Subcutaneous adipose tissue (tissue), 4 donors: Measurements from ENCODE around the gene SLC44A4. TPM values are rescaled to one million over a fixed set of nuclear protein-coding genes. Genes with fewer than 3 reads are reported as not detected.

Experiments
- total RNA-seq, 4 donors: library from RNA; depleted of rRNA; stranded (reverse); fragments of >200 nt; gene quantifications; one replicate each; pipeline ENCODE4 v1.1.0, GENCODE V29; 2016
- TF ChIP-seq, protein P1 (sequence below): fragments of 450-650 bp; IDR thresholded peaks from one replicate; pipeline ENCODE4 v1.5.1; 2016; ENCODE audit warnings: low read depth, mild to moderate bottlenecking, control low read depth, antibody characterized with exemption, moderate library complexity

Gene SLC44A4
- total RNA-seq, 4 donors from 2014 or later = 0.51 TPM; not detected in 3

DNA sequence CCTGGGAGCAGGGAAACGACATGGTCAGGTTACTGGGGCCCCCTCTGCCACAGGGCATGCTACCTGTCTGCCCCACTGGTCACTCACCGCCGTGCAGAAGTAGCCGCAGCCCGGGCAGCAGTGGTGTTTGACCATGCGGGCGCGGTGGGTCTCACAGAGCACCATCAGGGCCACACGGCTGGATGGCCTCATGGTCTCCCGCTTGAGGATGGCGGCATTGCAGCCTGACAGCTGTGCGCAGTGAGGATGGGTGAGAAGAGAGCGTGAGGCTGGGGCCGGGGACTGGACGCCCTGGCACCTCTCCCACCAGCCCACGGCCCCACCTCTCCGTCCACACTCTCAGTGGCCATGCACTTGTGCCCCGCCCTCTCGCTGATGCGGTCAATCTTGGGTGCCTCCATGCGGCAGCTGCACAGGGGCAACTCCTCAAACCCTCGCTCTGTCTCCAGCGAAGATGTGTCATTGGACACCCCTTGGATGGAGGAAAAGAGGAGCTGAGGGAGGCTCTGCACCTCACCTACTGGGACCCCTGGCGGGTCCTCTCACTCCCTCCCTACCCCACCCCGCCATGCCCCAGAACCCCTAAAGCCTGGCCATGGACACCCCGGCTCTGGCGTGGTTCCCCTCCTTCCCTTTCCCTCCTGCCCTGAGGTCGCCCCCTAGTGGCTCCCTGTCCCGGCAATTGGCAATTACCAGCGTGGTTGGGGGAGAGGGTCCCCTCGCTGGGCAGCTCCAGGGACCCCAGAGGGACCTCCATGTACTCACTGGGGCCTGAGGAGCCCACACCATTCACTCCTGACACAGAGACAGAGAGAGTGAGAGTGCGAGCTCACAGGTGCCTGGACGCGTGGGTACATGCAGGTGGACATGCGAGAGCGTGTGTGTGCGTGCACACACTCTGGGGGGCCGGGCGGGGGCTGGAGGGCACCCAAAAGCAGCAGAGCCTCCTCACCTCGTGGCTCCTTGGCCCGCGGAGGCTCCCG, 9.8 kb upstream of the SLC44A4 start:
- TF ChIP-seq, protein P1, sequence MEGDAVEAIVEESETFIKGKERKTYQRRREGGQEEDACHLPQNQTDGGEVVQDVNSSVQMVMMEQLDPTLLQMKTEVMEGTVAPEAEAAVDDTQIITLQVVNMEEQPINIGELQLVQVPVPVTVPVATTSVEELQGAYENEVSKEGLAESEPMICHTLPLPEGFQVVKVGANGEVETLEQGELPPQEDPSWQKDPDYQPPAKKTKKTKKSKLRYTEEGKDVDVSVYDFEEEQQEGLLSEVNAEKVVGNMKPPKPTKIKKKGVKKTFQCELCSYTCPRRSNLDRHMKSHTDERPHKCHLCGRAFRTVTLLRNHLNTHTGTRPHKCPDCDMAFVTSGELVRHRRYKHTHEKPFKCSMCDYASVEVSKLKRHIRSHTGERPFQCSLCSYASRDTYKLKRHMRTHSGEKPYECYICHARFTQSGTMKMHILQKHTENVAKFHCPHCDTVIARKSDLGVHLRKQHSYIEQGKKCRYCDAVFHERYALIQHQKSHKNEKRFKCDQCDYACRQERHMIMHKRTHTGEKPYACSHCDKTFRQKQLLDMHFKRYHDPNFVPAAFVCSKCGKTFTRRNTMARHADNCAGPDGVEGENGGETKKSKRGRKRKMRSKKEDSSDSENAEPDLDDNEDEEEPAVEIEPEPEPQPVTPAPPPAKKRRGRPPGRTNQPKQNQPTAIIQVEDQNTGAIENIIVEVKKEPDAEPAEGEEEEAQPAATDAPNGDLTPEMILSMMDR = no peak

DNA sequence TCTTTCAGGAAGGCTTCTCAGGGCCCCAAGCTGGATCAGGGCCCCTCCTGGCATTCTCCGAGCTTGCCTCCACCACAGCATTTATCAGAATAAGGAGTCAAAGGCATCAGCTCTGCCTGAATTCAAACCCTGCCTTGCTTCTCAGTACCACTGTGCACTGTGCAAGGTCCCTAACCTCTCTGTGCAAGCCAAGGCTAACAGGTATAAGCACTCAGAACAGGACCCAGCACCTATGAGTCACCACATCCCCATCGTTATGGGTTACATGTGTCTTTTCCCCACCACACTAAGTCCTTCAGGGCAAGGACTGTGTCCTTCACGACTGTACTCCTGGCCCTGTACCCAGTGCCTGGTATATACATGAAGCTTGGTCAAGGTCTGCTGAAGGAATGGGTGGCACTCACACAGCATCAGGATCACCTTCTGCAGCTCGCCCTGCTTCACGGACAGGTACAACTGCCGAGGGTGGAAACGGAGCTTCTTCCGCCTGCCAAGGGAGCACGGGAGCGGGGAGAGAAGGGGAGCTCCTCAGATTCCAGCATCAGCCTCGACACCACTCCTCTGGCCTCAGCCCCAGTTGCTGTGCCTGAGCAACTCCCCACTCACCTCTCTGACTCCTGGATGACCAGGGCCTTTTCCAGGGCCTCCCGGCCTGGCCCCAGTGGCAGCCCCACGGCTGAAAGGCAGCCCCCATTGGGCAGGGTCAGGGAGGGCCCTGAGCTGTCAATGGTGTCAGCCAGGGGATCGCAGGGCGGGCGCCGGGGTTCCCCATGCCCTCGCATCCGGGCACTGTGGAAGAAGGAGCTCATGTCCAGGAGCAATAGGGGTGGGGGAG, 8.6 kb upstream of the SLC44A4 start:
- TF ChIP-seq, protein P1 = no peak

DNA sequence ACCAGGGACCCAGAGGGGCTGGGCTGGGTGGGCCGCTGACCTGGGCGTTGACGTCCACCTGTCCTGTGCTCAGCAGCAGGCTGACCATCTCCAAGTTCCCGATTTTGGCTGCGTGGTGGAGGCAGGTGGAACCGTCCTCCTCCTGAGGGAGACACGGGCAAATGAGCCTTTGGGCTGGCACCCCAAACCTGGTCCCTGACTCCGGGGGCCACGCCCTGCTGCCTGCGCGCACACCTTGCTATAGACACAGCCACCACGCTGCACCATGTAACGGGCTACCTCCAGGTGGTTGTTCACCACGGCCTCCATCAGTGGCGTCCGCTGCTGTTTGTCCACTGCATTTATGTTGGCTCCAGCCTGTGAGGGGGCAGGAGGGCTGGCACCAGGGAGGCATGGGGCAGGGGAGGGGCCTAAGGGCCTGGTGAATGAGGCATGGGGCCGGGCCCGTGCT, 7.8 kb upstream of the SLC44A4 start:
- TF ChIP-seq, protein P1 = no peak

DNA sequence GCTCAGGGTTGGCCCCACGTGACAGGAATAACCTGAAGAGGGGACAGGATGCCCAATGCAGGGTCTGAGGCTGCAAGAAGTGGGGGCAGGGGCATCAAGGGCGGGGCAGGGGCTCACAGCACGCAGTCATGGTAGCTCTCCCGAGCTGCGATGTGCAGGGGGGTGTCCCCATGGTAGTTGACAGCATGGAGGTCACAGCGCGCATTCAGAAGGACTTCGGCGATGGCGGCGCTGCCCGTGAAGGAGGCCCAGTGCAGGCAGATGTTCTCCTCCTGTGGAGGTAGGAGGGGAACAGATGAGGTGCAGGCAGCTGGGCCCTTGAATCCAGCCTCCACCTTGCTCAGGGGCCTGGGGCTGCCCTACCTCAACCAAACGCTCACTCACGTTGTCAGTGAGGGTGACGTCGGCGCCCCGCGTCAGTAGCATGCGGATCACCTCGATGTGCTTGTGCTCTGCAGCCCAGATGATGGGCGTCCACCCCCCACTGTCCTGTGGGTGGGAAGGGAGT, 5.8 kb upstream of the SLC44A4 start:
- TF ChIP-seq, protein P1 = no peak

DNA sequence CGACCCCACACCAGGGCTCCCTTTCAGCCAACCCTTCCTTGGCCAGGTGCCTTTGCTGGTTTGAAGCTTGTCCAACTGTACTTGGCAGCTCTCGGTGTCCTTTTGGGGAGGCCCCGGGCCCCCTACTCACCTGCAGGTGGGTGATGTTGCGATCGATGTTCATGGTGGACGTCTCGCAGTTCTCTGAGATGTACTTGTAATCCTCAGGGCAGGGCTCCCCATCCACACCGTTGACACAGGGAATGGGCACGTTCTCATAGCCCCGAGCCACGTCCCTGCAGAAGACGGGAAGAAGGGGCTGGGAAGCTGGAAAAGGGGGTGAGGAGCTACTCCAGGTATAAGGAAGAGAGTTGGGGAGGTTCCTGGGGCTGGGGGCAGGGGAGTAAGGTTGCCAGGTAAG, 4.9 kb upstream of the SLC44A4 start:
- TF ChIP-seq, protein P1 = no peak

DNA sequence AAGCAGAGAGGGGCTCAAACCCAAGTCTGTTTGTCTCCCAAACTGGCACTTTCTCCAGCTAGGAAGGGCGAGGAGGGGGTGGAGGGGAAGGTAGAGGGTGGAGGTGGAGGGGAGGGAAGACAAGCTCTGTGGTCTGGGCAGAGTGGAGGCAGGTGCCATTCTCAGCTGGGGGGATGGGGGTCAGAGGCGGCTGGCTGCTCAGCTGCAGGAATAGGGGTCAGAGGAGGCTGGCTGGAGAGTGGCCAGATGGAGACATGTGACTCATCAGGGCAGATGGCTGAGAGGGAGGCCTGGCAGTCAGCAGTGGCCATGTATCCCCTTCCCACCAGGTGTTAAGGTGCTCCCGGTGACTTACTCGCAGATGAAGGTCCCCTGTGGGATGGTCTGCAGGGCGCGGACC, 3.5 kb upstream of the SLC44A4 start:
- TF ChIP-seq, protein P1 = no peak
